Measurements from ENCODE around the gene PYDC1. TPM values are rescaled to one million over a fixed set of nuclear protein-coding genes. Genes with fewer than 3 reads are reported as not detected.

PYDC1 gene
- total RNA-seq (2022; extraction: Qiagen RNA extraction) = not detected in 5 replicates

GRCh38 chr16:31216422-31217135 is at the start of gene PYDC1:
Gene PYDC1, minus strand, starts transcription at chr16:31217135. Its CDS starts 107 bp downstream, at chr16:31217028.

GRCh38 chr16:31213877-31214707 is 2.8 kb downstream of the PYDC1 start, which contains the start of gene TRIM72:
Gene TRIM72, plus strand, starts transcription at chr16:31214119. Its CDS starts 620 bp downstream, at chr16:31214739.

GRCh38 chr16:31202414-31203375 is 14.2 kb downstream of the PYDC1 start, which contains the start of gene PYCARD:
Gene PYCARD, minus strand, starts transcription at chr16:31202760. Its CDS starts 70 bp downstream, at chr16:31202690.

GRCh38 chr16:31179747-31180459 is 37.0 kb downstream of the PYDC1 start, which contains the start of gene FUS:
Gene FUS, plus strand, starts transcription at chr16:31180139. Its CDS starts 76 bp downstream, at chr16:31180215.

Other genes starting within 250 kb of the PYDC1 start
- gene HSD3B7, start 231.9 kb downstream of the PYDC1 start, total RNA-seq (2022; extraction: Qiagen RNA extraction) = 12.5 to 15.4 TPM (median 14.3 TPM) in 5 replicates
- 1.4 to 2.2 TPM (median 1.8 TPM) in 5 replicates for gene STX1B, start 206.5 kb downstream of the PYDC1 start, total RNA-seq (2022; extraction: Qiagen RNA extraction)
- gene STX4, start 183.6 kb downstream of the PYDC1 start, total RNA-seq (2022; extraction: Qiagen RNA extraction) = 54.0 to 68.8 TPM (median 66.1 TPM) in 5 replicates
- gene ZNF668, start 142.9 kb downstream of the PYDC1 start, total RNA-seq (2022; extraction: Qiagen RNA extraction) = 12.0 to 20.9 TPM (median 15.2 TPM) in 5 replicates
- gene ZNF646, start 142.7 kb downstream of the PYDC1 start, total RNA-seq (2022; extraction: Qiagen RNA extraction) = 8.0 to 11.9 TPM (median 10.5 TPM) in 5 replicates
- gene PRSS53, start 128.2 kb downstream of the PYDC1 start, total RNA-seq (2022; extraction: Qiagen RNA extraction) = 0.97 to 2.7 TPM (median 1.8 TPM) in 5 replicates
- 112 to 146 TPM (median 143 TPM) in 5 replicates for gene VKORC1, start 122.3 kb downstream of the PYDC1 start, total RNA-seq (2022; extraction: Qiagen RNA extraction)
- 40.3 to 55.9 TPM (median 50.6 TPM) in 5 replicates for gene BCKDK, start 108.7 kb downstream of the PYDC1 start, total RNA-seq (2022; extraction: Qiagen RNA extraction)
- 40.3 to 51.0 TPM (median 45.0 TPM) in 5 replicates for gene KAT8, start 99.5 kb downstream of the PYDC1 start, total RNA-seq (2022; extraction: Qiagen RNA extraction)
- gene PRSS8, start 81.4 kb downstream of the PYDC1 start, total RNA-seq (2022; extraction: Qiagen RNA extraction) = 1.1 to 2.2 TPM (median 1.5 TPM) in 5 replicates
- gene PRSS36, start 67.1 kb downstream of the PYDC1 start, total RNA-seq (2022; extraction: Qiagen RNA extraction) = 1.1 to 1.6 TPM (median 1.2 TPM) in 5 replicates
- gene FUS, start 37.0 kb downstream of the PYDC1 start, total RNA-seq (2022; extraction: Qiagen RNA extraction) = 503 to 575 TPM (median 524 TPM) in 5 replicates
- gene PYCARD, start 14.4 kb downstream of the PYDC1 start, total RNA-seq (2022; extraction: Qiagen RNA extraction) = 24.2 to 43.2 TPM (median 37.4 TPM) in 5 replicates
- 0.07 to 0.15 TPM (median 0.07 TPM) in 5 replicates for gene TRIM72, start 3.0 kb downstream of the PYDC1 start, total RNA-seq (2022; extraction: Qiagen RNA extraction)
- gene ITGAM, start 42.8 kb upstream of the PYDC1 start, total RNA-seq (2022; extraction: Qiagen RNA extraction) = 1.4 to 2.8 TPM (median 2.1 TPM) in 5 replicates
- 1.1 to 1.6 TPM (median 1.3 TPM) in 5 replicates for gene ITGAX, start 138.0 kb upstream of the PYDC1 start, total RNA-seq (2022; extraction: Qiagen RNA extraction)
- gene ITGAD, start 176.2 kb upstream of the PYDC1 start, total RNA-seq (2022; extraction: Qiagen RNA extraction) = 0.05 to 0.16 TPM (median 0.07 TPM) in 3 of 5 replicates, not detected in the others
- not detected in 5 replicates for gene COX6A2, start 211.2 kb upstream of the PYDC1 start, total RNA-seq (2022; extraction: Qiagen RNA extraction)
- 0.05 to 0.22 TPM (median 0.10 TPM) in 5 replicates for gene ZNF843, start 225.7 kb upstream of the PYDC1 start, total RNA-seq (2022; extraction: Qiagen RNA extraction)
- 5.9 to 14.0 TPM (median 10.2 TPM) in 5 replicates for gene ARMC5, start 242.4 kb upstream of the PYDC1 start, total RNA-seq (2022; extraction: Qiagen RNA extraction)

Data from A549 treated with Mapracorat at 1 μM for 4 hours (cell line).